Mucosa of descending colon (tissue), 3 donors: ENCODE data around the gene CRIM1. TPM values are rescaled to one million over a fixed set of nuclear protein-coding genes. Genes with fewer than 3 reads are reported as not detected.

ENCODE experiments used
- ATAC-seq: fragments of 200-7000 bp; cut with Tn5 transposase; one replicate; pipeline ENCODE4 v1.9.1; 2020; ENCODE audit warnings: mild to moderate bottlenecking, moderate library complexity
- DNase-seq, 3 donors: peaks; one replicate each; pipeline ENCODE4 v3.0.0-alpha.2; 2020
- H3K36me3 ChIP-seq: fragments of 200-600 bp; one replicate; pipeline ENCODE4 v1.8.0; 2021; ENCODE audit warnings: low read depth, mild to moderate bottlenecking
- H3K4me1 ChIP-seq: fragments of 200-600 bp; one replicate; pipeline ENCODE4 v1.8.0; 2021; ENCODE audit warnings: low read depth, mild to moderate bottlenecking
- H3K4me3 ChIP-seq: fragments of 200-600 bp; one replicate; pipeline ENCODE4 v1.8.0; 2021; ENCODE audit warnings: mild to moderate bottlenecking
- H3K9me3 ChIP-seq: fragments of 200-600 bp; one replicate; pipeline ENCODE4 v1.8.0; 2021; ENCODE audit warnings: mild to moderate bottlenecking
- intact Hi-C, 2 donors: fragments of 100-400 bp; cut with DNase I in 1 of 2; cut with micrococcal nuclease in 1 of 2; formaldehyde crosslinking; loops; one replicate each; pipeline versions ENCODE4 v1.11.0 to v1.11.1; 2022; cut with DNase I, micrococcal nuclease
- total RNA-seq, 3 donors: library from RNA; stranded (reverse); fragmentation: NEBNext Ultra II Directional in 2 of 3; extraction: Animal tissue kit (Norgen Biotek cat#: 25700) in 2 of 3; gene quantifications; one replicate each; pipeline versions ENCODE4 v1.2.1 to v1.2.4, GENCODE V29; 2021 to 2023
- TF ChIP-seq, protein P1 (sequence below): fragments of 200-600 bp; IDR thresholded peaks from one replicate; pipeline ENCODE4 v1.8.0; 2022; ENCODE audit warnings: antibody characterized with exemption, mild to moderate bottlenecking
- donor health status: DM: no; HTN: no; CAD: no; lungs with moderate emphysema.
- donor health status: DM: no; HTN: no; CAD: no.
- donor health status: DM: no; HTN: yes; CAD: no.

Gene CRIM1
- total RNA-seq, 3 donors from 2014 or later, result 66.9 to 104 (median 85.8) TPM

DNA sequence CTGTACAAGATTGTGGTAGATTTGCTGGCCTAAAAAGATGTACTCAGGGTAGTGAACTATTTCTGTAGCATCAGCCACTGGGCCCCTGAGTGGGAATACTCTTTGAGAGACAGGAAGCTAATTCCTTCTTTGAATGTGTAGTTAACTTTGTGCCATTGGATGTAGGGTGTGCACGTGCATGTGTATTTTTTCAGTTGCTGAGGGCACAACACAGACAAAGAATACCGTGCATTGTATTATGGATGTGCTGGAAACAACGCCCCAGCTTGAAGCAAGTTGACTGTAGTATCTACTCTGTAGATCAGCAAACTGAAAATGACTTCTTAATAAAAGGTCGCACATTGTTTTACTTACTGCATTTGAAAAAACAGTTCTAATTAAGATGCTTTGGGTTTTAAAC is 14.1 kb downstream of the CRIM1 start:
- TF ChIP-seq, protein P1, sequence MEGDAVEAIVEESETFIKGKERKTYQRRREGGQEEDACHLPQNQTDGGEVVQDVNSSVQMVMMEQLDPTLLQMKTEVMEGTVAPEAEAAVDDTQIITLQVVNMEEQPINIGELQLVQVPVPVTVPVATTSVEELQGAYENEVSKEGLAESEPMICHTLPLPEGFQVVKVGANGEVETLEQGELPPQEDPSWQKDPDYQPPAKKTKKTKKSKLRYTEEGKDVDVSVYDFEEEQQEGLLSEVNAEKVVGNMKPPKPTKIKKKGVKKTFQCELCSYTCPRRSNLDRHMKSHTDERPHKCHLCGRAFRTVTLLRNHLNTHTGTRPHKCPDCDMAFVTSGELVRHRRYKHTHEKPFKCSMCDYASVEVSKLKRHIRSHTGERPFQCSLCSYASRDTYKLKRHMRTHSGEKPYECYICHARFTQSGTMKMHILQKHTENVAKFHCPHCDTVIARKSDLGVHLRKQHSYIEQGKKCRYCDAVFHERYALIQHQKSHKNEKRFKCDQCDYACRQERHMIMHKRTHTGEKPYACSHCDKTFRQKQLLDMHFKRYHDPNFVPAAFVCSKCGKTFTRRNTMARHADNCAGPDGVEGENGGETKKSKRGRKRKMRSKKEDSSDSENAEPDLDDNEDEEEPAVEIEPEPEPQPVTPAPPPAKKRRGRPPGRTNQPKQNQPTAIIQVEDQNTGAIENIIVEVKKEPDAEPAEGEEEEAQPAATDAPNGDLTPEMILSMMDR, result no peak
- peaks cover 44% of the 10 kb centered on the region for H3K4me1 ChIP-seq
- intact Hi-C loops, result no loop called here
- no peaks in the 10 kb centered on the region for H3K9me3 ChIP-seq
- DNase-seq, result no peak
- H3K4me3 ChIP-seq, result no peak overlapping the region
- no peaks in the 10 kb centered on the region for H3K36me3 ChIP-seq
- no peak for ATAC-seq

DNA sequence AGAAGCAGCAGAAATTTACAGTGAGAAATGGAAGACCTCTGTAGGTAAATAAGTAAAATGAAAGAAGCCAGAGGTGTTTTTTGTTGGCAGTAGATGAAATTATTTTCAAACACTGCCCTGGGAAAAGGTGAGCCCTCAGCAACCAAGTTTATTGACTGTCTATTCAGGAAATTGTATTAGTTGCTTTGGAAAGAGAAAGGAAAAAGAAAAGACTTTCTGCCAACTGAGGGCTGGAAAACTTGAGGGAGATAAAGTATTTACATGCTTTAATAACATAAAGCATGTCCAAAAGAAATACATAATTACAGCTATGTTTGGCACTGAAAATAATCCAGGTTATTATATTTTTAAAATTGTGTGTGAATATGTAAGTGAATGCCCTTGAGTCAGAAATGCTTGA is 14.7 kb downstream of the CRIM1 start:
- H3K4me3 ChIP-seq, result no peak overlapping the region
- DNase-seq (no peak), ATAC-seq (no peak)
- H3K4me1 ChIP-seq, result peaks cover 47% of the 10 kb centered on the region
- H3K9me3 ChIP-seq, result no peaks in the 10 kb centered on the region
- H3K36me3 ChIP-seq, result no peaks in the 10 kb centered on the region
- TF ChIP-seq, protein P1, result no peak
- intact Hi-C loops, result no loop called here

DNA sequence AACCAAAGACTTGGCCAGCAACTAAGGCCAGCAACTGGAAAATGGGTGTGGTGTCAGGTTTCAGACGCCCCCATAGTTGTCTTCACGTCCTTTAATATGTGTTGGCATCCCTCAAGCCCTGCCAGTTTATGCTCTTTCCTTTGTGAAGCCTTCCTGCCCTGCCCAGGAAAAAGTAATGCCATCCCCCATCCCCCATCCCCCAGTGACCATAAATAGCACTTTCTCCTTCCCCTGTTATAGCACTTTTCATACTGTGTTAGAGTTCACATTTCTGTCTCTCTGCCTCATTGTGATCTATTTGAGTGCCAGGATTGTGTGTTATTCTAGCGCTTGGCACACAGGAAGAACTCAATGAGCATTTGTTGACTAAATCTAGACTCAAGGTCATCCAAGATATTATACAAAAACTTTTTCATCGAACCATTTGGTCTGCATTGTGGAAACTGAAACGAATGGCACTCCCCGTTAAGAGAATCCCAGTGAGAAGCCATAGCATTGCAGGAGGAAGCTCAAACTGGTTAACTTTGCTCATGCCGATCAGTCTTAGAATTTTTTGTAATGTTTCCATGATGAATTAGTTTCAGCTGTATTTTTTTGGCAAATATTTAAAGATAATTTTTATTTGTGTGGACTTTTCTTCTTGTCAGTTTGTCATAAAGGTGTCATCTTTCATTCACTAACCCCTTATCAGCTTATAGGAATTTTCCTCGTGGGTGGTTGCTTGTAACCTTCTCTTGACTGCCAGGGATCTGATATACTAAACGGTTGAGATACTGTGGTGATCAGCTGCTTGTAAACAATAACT is 15.7 kb downstream of the CRIM1 start:
- Histone ChIP-seq H3K36me3 (no peaks in the 10 kb centered on the region), H3K4me1 (peaks cover 57% of the 10 kb centered on the region), H3K4me3 (no peak overlapping the region), H3K9me3 (no peaks in the 10 kb centered on the region)
- no peak for DNase-seq
- intact Hi-C loops, result no loop called here
- TF ChIP-seq, protein P1, result no peak
- ATAC-seq, result peak; percentile 24

DNA sequence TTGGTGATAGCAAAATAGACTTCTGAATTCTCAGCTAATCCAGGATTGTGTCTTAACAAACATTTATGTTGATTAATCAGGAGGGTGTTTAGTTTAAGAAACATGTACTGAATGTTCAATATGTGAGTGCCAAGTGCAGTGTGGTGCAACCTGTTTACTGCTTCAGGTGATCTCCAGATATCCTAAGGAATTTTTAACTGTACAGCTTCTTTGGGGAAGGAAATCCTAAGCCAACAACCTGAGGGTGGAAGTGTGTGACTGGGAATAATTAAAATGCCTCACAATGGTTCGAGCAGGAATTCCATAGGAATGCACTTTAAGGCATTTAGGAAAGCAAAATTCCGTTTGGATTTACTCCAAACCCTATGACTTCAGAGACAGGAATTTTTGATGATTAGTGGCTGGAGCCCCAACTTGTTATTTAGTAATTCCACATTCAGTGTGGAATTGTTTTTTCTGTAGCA is 16.4 kb downstream of the CRIM1 start:
- Histone ChIP-seq H3K4me3 (no peak overlapping the region), H3K4me1 (peaks cover 64% of the 10 kb centered on the region), H3K9me3 (no peaks in the 10 kb centered on the region), H3K36me3 (no peaks in the 10 kb centered on the region)
- TF ChIP-seq, protein P1, result no peak
- DNase-seq (no peak), ATAC-seq (no peak)
- intact Hi-C loops, result no loop called here

DNA sequence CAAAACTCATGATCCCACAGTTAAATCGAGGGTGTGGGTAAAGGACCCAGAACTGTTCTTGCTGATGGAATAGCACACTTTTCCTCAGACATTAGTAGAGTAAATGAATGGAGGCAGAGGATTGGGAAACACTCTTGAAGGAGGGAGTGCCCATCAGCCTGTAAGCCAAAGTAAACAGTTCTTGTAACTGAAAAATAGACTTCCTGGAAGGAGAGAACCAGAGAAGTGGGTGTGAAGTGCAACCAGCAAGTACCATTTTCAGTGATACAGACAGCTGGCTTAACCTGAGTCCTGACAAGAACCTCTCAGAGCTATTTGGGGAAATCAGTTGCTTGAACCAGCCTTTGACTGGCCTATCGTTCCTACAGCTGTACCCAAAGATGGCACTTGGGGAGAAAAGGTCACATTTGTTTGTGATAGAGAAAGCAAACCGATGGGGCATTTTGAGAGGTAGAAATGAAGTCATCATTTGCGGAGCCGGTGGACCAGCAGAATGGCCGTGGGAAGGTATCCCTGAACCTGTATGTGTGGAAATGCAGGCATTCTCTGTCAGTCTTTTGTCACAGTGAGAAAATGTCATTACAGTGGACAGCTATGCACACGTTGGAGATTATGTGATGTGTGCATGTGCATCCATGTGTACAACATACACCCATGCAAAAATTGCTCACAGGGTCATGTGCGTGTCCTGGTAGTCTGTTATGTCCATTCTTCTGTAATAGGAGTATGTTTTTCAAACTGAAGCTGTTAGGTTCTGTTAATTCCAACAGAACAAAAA is 17.8 kb downstream of the CRIM1 start:
- TF ChIP-seq, protein P1, result no peak
- Histone ChIP-seq H3K36me3 (no peaks in the 10 kb centered on the region), H3K4me3 (no peak overlapping the region), H3K9me3 (no peaks in the 10 kb centered on the region), H3K4me1 (peaks cover 62% of the 10 kb centered on the region)
- DNase-seq (peak in 1 of 3 donors; percentile 59), ATAC-seq (peak; percentile 77)
- intact Hi-C loops, result no loop called here
